ENCODE data around the gene TDRD3.

- TF ChIP-seq ELF1 (IDR thresholded peaks at IDR 0.05) (no peak), EP300 (IDR thresholded peaks at IDR 0.05; ENCODE audit: borderline replicate concordance in 1 of 2, low read depth in 1 of 2, low read length in 1 of 2) (peak in 1 of 2 experiments; percentile 51; a peak in 1 of 4 replicates), POLR2AphosphoS5 (IDR thresholded peaks at IDR 0.05; ENCODE audit: low read depth, low read length) (peak; percentile 69), NFIC (IDR thresholded peaks at IDR 0.05; ENCODE audit: borderline replicate concordance) (peak; percentile 98), SIN3A (IDR thresholded peaks at IDR 0.05; ENCODE audit: borderline replicate concordance, low read depth, low read length) (no peak), RXRA (IDR thresholded peaks at IDR 0.05; ENCODE audit: borderline replicate concordance, low read depth) (no peak)
- TF ChIP-seq, protein P1, sequence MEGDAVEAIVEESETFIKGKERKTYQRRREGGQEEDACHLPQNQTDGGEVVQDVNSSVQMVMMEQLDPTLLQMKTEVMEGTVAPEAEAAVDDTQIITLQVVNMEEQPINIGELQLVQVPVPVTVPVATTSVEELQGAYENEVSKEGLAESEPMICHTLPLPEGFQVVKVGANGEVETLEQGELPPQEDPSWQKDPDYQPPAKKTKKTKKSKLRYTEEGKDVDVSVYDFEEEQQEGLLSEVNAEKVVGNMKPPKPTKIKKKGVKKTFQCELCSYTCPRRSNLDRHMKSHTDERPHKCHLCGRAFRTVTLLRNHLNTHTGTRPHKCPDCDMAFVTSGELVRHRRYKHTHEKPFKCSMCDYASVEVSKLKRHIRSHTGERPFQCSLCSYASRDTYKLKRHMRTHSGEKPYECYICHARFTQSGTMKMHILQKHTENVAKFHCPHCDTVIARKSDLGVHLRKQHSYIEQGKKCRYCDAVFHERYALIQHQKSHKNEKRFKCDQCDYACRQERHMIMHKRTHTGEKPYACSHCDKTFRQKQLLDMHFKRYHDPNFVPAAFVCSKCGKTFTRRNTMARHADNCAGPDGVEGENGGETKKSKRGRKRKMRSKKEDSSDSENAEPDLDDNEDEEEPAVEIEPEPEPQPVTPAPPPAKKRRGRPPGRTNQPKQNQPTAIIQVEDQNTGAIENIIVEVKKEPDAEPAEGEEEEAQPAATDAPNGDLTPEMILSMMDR (IDR thresholded peaks at IDR 0.05) = no peak
Observed at GRCh38 chr13:60351326-60351725, 45.7 kb upstream of the TDRD3 start.
